IMR-90 (cell line): ENCODE measurements around the gene IFITM10.

ENCODE experiments used
- BHLHE40 ChIP-seq: fragments of 150-350 bp; IDR thresholded peaks from 2 replicates; pipeline ENCODE4 v1.6.1; 2016; ENCODE audit warnings: mild to moderate bottlenecking, low read depth, low read length
- CEBPB ChIP-seq: IDR thresholded peaks from 2 replicates; pipeline ENCODE4 v1.6.1; 2012; ENCODE audit warnings: low read depth, low read length, improper control_type of control experiment
- CTCF ChIP-seq: conservative IDR thresholded peaks from 2 replicates; pipeline ENCODE4 v1.5.1; 2012; ENCODE audit warnings: mild to moderate bottlenecking, low read depth, low read length, improper control_type of control experiment
- MXI1 ChIP-seq: IDR thresholded peaks from 2 replicates; pipeline ENCODE4 v1.6.1; 2012; ENCODE audit warnings: low read depth, mild to moderate bottlenecking, low read length, moderate library complexity, borderline replicate concordance
- POLR2A ChIP-seq: IDR thresholded peaks from 2 replicates; pipeline ENCODE4 v1.6.1; 2012; ENCODE audit warnings: mild to moderate bottlenecking, low read depth, low read length
- SMC3 ChIP-seq: fragments of 150-350 bp; IDR thresholded peaks from 2 replicates; pipeline ENCODE4 v1.6.1; 2016; ENCODE audit warnings: low read depth, mild to moderate bottlenecking, antibody characterized with exemption, low read length, moderate library complexity

DNA sequence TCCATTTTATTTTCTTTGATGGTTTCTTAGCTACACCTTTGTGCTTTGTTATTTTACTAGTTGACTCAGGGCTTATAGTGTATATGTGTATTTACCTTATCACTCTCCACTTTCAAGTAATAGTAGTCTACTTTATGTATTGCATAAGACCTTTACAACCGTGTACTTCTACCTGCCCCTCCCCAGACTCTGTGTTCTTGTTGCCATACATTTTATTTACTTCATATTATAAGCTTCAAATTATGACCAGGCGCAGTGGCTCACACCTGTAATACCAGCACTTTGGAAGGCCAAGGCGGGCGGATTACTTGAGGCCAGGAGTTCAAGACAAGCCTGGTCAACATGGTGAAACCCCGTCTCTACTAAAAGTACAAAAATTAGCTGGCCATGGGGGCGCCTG is 41.5 kb upstream of the IFITM10 start:
- no peak for TF ChIP-seq CTCF
- TF ChIP-seq POLR2A, result no peak
- TF ChIP-seq MXI1, result no peak
- no peak for TF ChIP-seq SMC3
- no peak for TF ChIP-seq CEBPB
- no peak for TF ChIP-seq BHLHE40
